K562 (cell line): ENCODE measurements around the gene UQCC2. TPM values are rescaled to one million over a fixed set of nuclear protein-coding genes. Genes with fewer than 3 reads are reported as not detected.

ENCODE experiments used
- ATAC-seq: fragments of 200-7000 bp; cut with Tn5 transposase; 3 replicates; pipeline ENCODE4 v1.9.1; 2020; ENCODE audit warnings: moderate library complexity
- BruUV-seq: library from RNA; stranded (reverse); fragments of 400-500 nt; replicated peaks from 2 replicates; lab custom pipeline; 2021; lab: Mats Ljungman, UMichigan
- CTCF ChIA-PET: fragments of 300-600 bp; formaldehyde crosslinking; extraction: SDS; loops from one replicate; lab custom pipeline; 2021; ENCODE audit warnings: low intra/inter-chr PET ratio; lab: Yijun Ruan, JAX
- POLR2A ChIA-PET: fragments of 300-600, 350-650 bp; sonication (Branson Sonifier 250); formaldehyde crosslinking; extraction: SDS; loops from one replicate; lab custom pipeline; 2021; ENCODE audit warnings: antibody characterized with exemption, inconsistent platforms; lab: Yijun Ruan, JAX
- DNase-seq, 4 experiments: peaks; one replicate each; pipeline versions ENCODE4 v3.0.0 to v3.0.0-alpha.2; 2011 to 2018; ENCODE audit warnings: low spot score in 3 of 4, mixed read lengths in 3 of 4; ENCODE audit errors: extremely low read depth in 1 of 4
- FAIRE-seq: peaks from 2 replicates; lab custom pipeline; 2011; peaks lifted over from hg19 to GRCh38; lab: Jason Lieb, UNC
- H2AFZ ChIP-seq: 2 replicates; pipeline ENCODE4 v1.6.0; 2011; ENCODE audit warnings: low read depth, low read length, control low read depth, inconsistent platforms
- H3K27ac ChIP-seq: fragments of 200-600 bp; 3 replicates; pipeline ENCODE4 v1.8.0; 2011; ENCODE audit warnings: low read depth, mild to moderate bottlenecking, control low read depth, inconsistent platforms, low read length, moderate library complexity, mixed read lengths; ENCODE audit errors: extremely low read depth
- H3K27me3 ChIP-seq, 2 experiments: fragments of 300-600 bp in 1 of 2; 2 replicates in 1 of 2; 3 replicates in 1 of 2; pipeline versions ENCODE4 v1.6.0 to v1.8.0; 2011; ENCODE audit warnings: inconsistent platforms in 2 of 2, low read length in 2 of 2, mild to moderate bottlenecking in 1 of 2, mixed read lengths in 1 of 2, moderate library complexity in 1 of 2; ENCODE audit not compliant: control insufficient read depth in 2 of 2, insufficient read depth in 2 of 2
- H3K36me3 ChIP-seq: fragments of 300-600 bp; 3 replicates; pipeline ENCODE4 v1.8.0; 2011; ENCODE audit warnings: mild to moderate bottlenecking, low read length, inconsistent platforms; ENCODE audit not compliant: control insufficient read depth, insufficient read depth
- H3K4me1 ChIP-seq, 2 experiments: fragments of 200-600 bp in 1 of 2; replicated peaks in 1 of 2; 2 replicates in 1 of 2; 3 replicates in 1 of 2; pipeline versions ENCODE4 v1.5.1 to v1.8.0; 2011; ENCODE audit warnings: inconsistent platforms in 2 of 2, low read length in 2 of 2, mild to moderate bottlenecking in 1 of 2, mixed read lengths in 1 of 2, moderate library complexity in 1 of 2; ENCODE audit not compliant: control insufficient read depth in 2 of 2, insufficient read depth in 2 of 2
- H3K4me2 ChIP-seq: 2 replicates; pipeline ENCODE4 v1.6.1; 2011; ENCODE audit warnings: low read length, control low read depth, inconsistent platforms, mixed read lengths; ENCODE audit not compliant: insufficient read depth
- H3K4me3 ChIP-seq: fragments of 200-600 bp; sonication (generic), shearing (Covaris generic); 2 replicates; pipeline ENCODE4 v1.5.1; 2016; ENCODE audit warnings: control low read depth, inconsistent platforms
- H3K79me2 ChIP-seq: fragments of 200-600 bp; 3 replicates; pipeline ENCODE4 v1.8.0; 2011; ENCODE audit warnings: low read length, inconsistent platforms; ENCODE audit not compliant: control insufficient read depth, insufficient read depth
- H3K9ac ChIP-seq, 2 experiments: 2 replicates each; pipeline versions ENCODE4 v1.6.0 to v1.6.1; 2011; ENCODE audit warnings: low read depth in 2 of 2, low read length in 2 of 2, control low read depth in 1 of 2, inconsistent platforms in 1 of 2, mild to moderate bottlenecking in 1 of 2, mixed read lengths in 1 of 2; ENCODE audit not compliant: insufficient read depth in 1 of 2
- H3K9me1 ChIP-seq: one replicate; pipeline ENCODE4 v1.6.0; 2011; ENCODE audit warnings: inconsistent platforms, mild to moderate bottlenecking, low read length, moderate library complexity; ENCODE audit not compliant: control insufficient read depth, insufficient read depth
- H3K9me3 ChIP-seq: replicated peaks from 2 replicates; pipeline ENCODE4 v1.5.1; 2011; ENCODE audit warnings: low read depth, low read length, inconsistent platforms; ENCODE audit not compliant: control insufficient read depth, insufficient read depth
- H4K20me1 ChIP-seq: replicated peaks from 2 replicates; pipeline ENCODE4 v1.6.1; 2011; ENCODE audit warnings: low read length, inconsistent platforms, mixed read lengths; ENCODE audit not compliant: control insufficient read depth, insufficient read depth
- E2F6 ChIP-seq, 2 experiments: IDR thresholded peaks; 2 replicates each; pipeline ENCODE4 v1.6.1; 2011; ENCODE audit warnings: borderline replicate concordance in 1 of 2, control low read depth in 1 of 2, low read depth in 1 of 2, low read length in 1 of 2, mild to moderate bottlenecking in 1 of 2, mixed read lengths in 1 of 2, moderate library complexity in 1 of 2; ENCODE audit not compliant: insufficient read depth in 1 of 2, insufficient read length in 1 of 2, poor library complexity in 1 of 2, severe bottlenecking in 1 of 2; ENCODE audit errors: extremely low read depth in 1 of 2
- MXD1 ChIP-seq: fragments of 250-450 bp; sonication (Bioruptor Pico); IDR thresholded peaks from 2 replicates; pipeline ENCODE4 v1.8.0; 2021; ENCODE audit warnings: borderline replicate concordance, mild to moderate bottlenecking, moderate library complexity; ENCODE audit not compliant: poor library complexity, severe bottlenecking
- NFYB ChIP-seq: IDR thresholded peaks from 2 replicates; pipeline ENCODE4 v1.6.1; 2011; ENCODE audit warnings: mild to moderate bottlenecking, moderate library complexity; ENCODE audit not compliant: insufficient read length; ENCODE audit errors: extremely low read depth
- NR0B1 ChIP-seq: fragments of 450-650 bp; IDR thresholded peaks from one replicate; pipeline ENCODE4 v1.6.1; 2018; ENCODE audit warnings: mild to moderate bottlenecking, moderate library complexity; ENCODE audit not compliant: partially characterized antibody
- PKNOX1 ChIP-seq: fragments of 450-650 bp; IDR thresholded peaks from 2 replicates; pipeline ENCODE4 v1.6.1; 2016
- PTBP1 ChIP-seq: fragments of 200-400 bp; formaldehyde crosslinking; IDR thresholded peaks from 2 replicates; pipeline ENCODE4 v1.6.1; 2017; ENCODE audit warnings: low read depth, low read length
- TFAP4 ChIP-seq: sonication (generic); formaldehyde crosslinking; IDR thresholded peaks from 2 replicates; pipeline ENCODE4 v1.8.0; 2022; ENCODE audit warnings: missing genetic modification reagents, mild to moderate bottlenecking, moderate library complexity, borderline replicate concordance
- YBX1 ChIP-seq: fragments of 450-650 bp; IDR thresholded peaks from 2 replicates; pipeline ENCODE4 v1.7.1; 2016; ENCODE audit warnings: mild to moderate bottlenecking
- ZNF583 ChIP-seq: fragments of 250-450 bp; sonication (Bioruptor Pico); IDR thresholded peaks from 2 replicates; pipeline ENCODE4 v1.4.0; 2020
- WGBS: fragments of 100-300 bp; shearing (Covaris generic); methylation state at CpG from one replicate; pipeline ENCODE4 v1.1.6; 2016; ENCODE audit warnings: low coverage, mixed read lengths; ENCODE audit not compliant: insufficient coverage; ENCODE audit errors: missing lambda C conversion rate; 5-methylcytosine and 5-hydroxymethylcytosine counted together
- in situ Hi-C: fragments of 300-500 bp; cut with MboI; formaldehyde crosslinking; loops from 4 replicates; pipeline ENCODE4 v1.15.0; 2018; ENCODE audit warnings: inconsistent platforms, mixed read lengths
- intact Hi-C: fragments of 100-400 bp; cut with micrococcal nuclease; formaldehyde crosslinking; loops from 2 replicates; pipeline ENCODE4 v1.14.2; 2022
- polyA plus RNA-seq, 8 experiments: library from polyadenylated mRNA; depleted of rRNA in 4 of 8; stranded (reverse) in 5 of 8; unstranded in 3 of 8; fragments of >200 nt; fragmentation: Nextera tagmentation in 2 of 8; fragmentation: Illumina TruSeq in 1 of 8; extraction: Ambion mirVana in 2 of 8; extraction: Trizol in 1 of 8; gene quantifications; 2 replicates each; pipeline versions ENCODE4 v1.2.1 to v1.2.3, GENCODE V29; 2011 to 2014; ENCODE audit warnings: inconsistent platforms in 1 of 8, missing spikeins in 1 of 8
- total RNA-seq, 7 experiments: library from RNA; depleted of rRNA in 6 of 7; stranded (reverse); fragments of >200 nt in 6 of 7; fragmentation: Illumina TruSeq in 2 of 7; extraction: Trizol in 2 of 7; gene quantifications; 2 replicates each; pipeline versions ENCODE4 v1.2.1 to v1.2.3, GENCODE V29; 2011 to 2021; ENCODE audit warnings: low replicate concordance in 1 of 7

Gene UQCC2
- total and polyA plus RNA-seq, 9 of the 15 experiments (the other 6 are each of a cell fraction or from before 2014, with no cell fraction given), result 58.5 to 927 (median 158) TPM

- intact Hi-C loops, result no loop called here
- no peak for ATAC-seq
- TF ChIP-seq PKNOX1 (peak; percentile 71), PTBP1 (no peak), E2F6 (IDR thresholded peaks at IDR 0.05; ENCODE audit: borderline replicate concordance in 1 of 2, extremely low read depth in 1 of 2, insufficient read depth in 1 of 2, insufficient read length in 1 of 2, low read depth in 1 of 2, low read length in 1 of 2, poor library complexity in 1 of 2, severe bottlenecking in 1 of 2) (no peak), NR0B1 (no peak), YBX1 (no peak), NFYB (no peak), MXD1 (CRISPR knock-in tag) (no peak), ZNF583 (CRISPR knock-in tag) (no peak), TFAP4 (no peak)
These were observed 4.9 kb upstream of the UQCC2 start for GRCh38 chr6:33716379-33716778.

More at GRCh38 chr6:33716379-33716778, 4.9 kb upstream of the UQCC2 start:
- BruUV-seq, result no TSS peak
- FAIRE-seq (no peak), DNase-seq (no peak)
- H3K4me3 ChIP-seq, result no peak overlapping the region
- no peaks in the 10 kb centered on the region for H3K79me2 ChIP-seq
- H2AFZ ChIP-seq, result no peak overlapping the region
- no peaks in the 10 kb centered on the region for H3K9me1 ChIP-seq
- peaks cover 4% of the 10 kb centered on the region in 2 experiments; a peak in 4 of 5 replicates for H3K4me1 ChIP-seq
- in situ Hi-C loops, result no loop called here
- ChIA-PET POLR2A (no interaction called here), CTCF (no interaction called here)
- H3K9ac ChIP-seq, result no peak overlapping the region
- H3K4me2 ChIP-seq, result no peak overlapping the region
- H3K27me3 ChIP-seq, result peaks cover 26 to 43% of the 10 kb centered on the region in 2 experiments
- H4K20me1 ChIP-seq, result no peaks in the 10 kb centered on the region
- WGBS, result 21% methylated on average over 6 of the region's 7 CpGs
- H3K9me3 ChIP-seq, result no peaks in the 10 kb centered on the region
- no peaks in the 10 kb centered on the region for H3K36me3 ChIP-seq
- H3K27ac ChIP-seq, result no peak overlapping the region
